ENCODE results near the gene GJA9.
A peak's percentile ranks its signal among the peaks of the same experiment; 100 is the strongest.
"Not testable (repeated sequence)": the region's sequence is repeated elsewhere in the genome, so short reads cannot be mapped to it uniquely, and the experiment has no call there.

Gene GJA9

DNA sequence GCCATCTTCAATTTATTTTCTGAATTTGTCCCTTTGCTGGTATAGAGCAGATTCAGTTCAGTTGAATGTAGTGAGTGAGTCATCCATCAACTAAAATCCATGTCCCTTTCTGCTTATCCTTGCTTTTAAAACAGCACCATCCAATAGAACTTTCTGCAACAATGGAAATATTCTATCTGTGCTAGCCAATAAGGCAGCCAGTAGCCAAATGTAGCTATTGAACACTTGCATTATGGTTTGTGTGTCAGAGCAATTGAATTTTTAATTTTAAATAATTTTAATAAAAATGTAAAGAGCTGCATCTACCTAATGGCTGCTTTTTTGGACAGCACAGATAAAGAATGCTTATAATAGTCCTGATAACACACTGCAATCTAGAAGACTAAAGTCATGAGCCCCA lies at the start of gene GJA9:
Gene GJA9 (minus strand): TSS at position 101 of the 400 bp plus-strand sequence. CDS start 5,489 bp downstream, outside the sequence.
- no peak for DNase-seq (ENCODE audit: low spot score)

DNA sequence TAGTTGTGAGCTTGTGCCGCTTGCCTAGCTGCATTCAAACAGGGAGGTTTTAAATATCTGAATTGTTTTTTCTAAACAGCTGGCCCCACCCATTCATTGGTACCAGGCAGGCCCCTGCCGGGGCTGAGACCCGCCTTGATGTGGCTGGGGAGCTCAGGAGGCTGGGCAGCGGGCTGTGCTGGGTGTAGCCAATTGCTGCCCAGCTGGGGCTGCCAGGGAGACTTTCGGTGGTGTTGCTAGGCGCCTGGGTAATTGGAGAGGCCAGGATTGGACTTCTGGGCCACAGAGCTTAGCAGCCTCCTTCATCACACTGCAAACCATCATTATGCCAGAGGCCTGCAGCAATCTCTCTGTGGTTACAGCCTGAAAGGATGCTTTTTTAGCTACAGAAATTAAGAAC lies 48.1 kb upstream of the GJA9 start:
- DNase-seq (ENCODE audit: low spot score), result peak; percentile 27

DNA sequence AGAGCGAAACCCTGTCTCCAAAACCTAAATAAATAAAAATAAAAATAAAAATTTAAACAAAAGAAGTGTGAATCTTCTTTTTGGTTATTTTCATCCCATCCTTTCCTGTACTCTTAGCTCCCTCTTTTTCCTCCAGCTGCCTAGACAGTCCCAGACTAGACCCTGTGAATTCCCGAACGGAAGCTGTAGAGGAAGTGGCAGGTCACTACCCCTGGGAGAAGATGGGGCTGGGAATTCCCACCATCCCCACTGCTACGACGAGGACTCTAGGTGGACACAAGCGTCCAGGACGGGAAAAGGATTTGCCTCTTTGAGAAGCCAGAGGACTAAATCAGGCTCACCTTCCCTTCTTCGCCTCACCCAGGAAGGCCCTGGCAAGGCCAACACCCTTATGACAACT lies 47.7 kb upstream of the GJA9 start:
- no peak for DNase-seq (ENCODE audit: low spot score)

DNA sequence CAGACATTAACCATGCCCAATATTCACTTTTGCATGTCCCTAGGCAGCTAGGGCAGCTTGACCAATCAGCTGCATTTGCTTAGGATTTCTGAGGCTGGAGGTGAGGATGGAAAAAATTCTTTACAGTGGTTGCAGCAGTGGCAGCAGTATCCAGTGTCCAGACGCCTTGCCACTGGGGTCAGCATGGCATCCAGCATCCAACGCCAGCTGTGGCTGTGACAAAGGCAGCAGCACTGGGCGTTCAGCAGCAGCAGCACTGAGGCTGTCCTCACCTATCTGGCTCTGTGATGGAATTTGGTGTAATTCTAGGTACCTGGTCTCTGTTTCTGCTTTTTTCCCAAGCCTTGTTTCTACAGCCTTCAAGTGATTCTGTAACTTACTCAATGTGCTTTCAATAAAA lies 44.7 kb upstream of the GJA9 start:
- DNase-seq (ENCODE audit: low spot score), result no peak

DNA sequence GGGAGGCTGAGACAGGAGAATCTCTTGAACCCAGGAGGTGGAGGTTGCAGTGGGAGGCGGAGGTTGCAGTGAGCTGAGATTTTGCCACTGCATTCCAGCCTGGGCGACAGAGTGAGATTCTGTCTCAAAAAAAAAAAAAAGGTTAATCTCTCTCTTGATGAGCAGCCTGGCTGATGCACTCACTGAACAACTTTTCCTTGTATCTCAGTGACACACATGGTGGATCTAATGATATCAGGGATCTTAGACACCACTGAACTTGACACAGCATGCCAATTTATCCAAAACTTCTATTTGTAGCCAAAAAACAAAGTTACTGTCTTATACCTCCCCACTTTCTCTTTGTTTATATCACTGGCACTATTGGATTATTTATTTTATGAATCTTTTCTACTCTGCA lies 44.0 kb upstream of the GJA9 start:
- no peak for DNase-seq (ENCODE audit: low spot score)

DNA sequence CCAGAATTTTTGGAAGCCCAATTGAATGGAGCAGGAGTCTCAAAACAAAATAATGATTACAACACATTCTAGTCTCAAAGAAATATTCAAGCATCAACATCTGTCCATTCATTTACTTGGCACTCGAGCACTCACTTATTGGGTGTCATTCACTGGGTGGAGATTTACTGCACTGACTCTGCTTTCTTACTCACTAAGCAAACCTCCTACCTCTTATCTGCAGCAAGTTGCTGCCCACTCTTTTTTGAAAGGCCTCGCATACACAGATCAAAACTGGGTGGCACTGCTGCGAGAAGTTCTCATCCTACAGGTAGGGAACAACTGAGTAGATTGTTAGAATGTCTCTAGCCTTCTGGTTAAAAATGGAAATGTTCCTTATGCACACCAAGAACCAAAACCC lies 42.2 kb upstream of the GJA9 start:
- DNase-seq (ENCODE audit: low spot score), result no peak

DNA sequence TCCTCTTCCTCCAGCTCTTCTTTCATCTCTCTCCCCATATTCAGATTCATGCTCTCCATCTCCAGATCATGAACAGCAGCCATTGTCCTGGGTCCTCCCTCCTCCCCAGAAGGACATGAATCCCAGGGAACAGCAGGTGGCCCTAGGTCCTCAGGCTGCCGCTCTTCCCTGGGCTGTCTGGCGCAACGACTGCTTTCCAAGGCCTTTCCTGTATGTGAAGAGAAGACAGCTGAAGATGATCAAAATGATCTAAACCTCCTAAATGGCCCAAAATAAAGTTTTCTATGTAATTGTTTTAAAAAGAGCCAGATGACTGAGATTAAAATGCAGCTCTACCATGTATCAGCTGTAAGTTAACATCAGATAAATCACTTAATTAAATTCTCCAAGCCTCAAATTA lies 37.7 kb upstream of the GJA9 start:
- no peak for DNase-seq (ENCODE audit: low spot score)

DNA sequence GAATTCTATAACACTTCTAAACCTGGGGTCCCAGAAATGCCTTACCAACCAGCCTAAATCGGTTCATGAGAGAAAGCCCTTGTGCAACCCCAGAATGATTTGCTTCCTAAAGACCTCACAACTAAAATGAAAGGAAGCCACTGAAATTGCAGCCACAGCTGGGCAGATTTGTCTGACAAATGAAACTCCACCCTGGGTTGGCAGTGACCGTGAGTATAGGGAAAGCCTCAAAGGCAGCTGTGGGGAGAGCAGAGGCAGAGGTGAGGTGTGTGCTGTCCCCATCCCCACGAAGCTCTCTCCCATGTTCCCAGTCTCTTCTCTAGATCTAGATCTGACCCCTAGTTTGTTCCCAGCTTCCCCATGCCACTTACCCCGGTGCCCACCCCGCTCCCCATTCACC lies 37.2 kb upstream of the GJA9 start:
- DNase-seq (ENCODE audit: low spot score), result peak; percentile 33

DNA sequence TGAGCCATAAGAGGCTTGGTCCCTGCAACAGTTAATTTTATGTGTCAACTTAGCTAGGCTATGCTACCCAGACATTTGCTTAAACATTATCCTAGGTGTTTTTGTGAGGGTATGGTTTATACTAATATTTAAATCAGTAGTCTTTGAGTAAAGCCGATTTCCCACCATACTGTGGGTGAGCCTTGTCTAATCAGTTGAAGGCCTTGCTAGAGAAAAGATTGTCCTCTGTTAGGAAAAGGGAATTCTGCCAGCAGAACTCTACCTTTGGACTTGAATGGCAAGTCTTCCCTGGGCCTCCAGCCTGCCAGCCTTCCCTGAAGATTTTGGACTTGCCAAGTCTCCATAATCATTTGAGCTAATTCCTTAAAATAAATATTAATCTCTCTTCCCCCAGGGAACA lies 36.4 kb upstream of the GJA9 start:
- DNase-seq (ENCODE audit: low spot score), result no peak

DNA sequence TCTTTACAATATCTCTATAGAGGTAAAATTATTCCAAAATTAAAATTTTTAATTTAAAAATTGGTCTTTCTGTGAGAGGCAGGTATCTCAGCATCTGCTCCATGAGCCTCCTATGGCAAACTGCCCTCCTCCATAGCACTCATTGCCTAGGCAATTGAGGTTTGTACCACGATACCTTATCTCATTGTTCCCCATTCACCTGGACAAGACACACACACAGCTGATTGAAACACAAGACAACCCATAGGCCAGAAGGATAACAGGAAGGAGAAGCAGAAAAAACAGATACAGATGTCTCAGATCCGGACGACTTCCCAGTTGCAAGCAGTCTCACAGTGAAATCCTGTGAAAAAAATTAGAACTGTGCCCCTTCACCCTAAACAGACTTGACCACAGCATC lies 36.0 kb upstream of the GJA9 start:
- DNase-seq (ENCODE audit: low spot score), result no peak

DNA sequence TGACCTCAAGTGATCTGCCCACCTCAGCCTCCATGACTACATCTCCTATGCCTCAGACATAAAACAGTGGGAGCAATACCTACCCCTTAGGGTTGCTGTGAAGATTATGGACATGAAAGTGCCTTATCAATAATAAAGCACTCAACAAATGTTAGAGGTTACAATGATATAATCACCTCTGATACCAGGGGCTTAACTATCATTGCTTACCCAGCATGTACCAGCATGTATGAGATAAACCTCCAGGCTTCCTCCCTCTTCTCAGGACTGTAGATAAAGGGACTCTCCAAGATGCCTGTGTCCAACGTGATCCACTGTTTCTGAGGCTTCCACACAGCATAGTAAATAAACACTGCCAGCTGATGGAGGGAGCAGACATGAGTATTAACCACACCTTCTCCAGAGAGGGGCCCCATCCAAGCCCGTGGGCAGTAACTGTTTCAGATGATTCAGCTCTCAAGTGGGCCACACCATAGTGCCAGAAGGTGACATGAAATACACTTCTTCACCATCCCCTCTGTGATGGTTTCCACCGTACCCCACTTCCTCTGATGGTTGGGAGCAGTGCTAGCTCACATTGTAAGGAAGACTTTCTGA lies 34.1 kb upstream of the GJA9 start:
- DNase-seq (ENCODE audit: low spot score), result no peak

DNA sequence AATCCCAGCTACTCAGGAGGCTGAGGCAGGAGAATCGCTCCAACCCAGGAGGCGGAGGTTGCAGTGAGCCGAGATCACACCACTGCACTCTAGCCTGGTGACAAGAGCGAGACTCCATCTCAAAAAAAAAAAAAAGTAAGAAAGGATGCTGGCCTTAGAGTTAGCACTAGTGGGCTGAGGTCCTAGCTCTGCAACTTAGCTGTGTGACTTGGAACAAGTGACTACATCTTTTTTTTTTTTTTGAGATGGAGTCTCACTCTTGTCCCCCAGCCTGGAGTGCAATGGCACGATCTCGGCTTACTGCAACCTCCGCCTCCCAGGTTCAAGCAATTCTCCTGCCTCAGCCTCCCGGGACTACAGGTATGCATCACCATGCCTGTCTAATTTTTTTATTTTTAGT lies 33.5 kb upstream of the GJA9 start:
- DNase-seq (ENCODE audit: low spot score), result not testable (repeated sequence)

DNA sequence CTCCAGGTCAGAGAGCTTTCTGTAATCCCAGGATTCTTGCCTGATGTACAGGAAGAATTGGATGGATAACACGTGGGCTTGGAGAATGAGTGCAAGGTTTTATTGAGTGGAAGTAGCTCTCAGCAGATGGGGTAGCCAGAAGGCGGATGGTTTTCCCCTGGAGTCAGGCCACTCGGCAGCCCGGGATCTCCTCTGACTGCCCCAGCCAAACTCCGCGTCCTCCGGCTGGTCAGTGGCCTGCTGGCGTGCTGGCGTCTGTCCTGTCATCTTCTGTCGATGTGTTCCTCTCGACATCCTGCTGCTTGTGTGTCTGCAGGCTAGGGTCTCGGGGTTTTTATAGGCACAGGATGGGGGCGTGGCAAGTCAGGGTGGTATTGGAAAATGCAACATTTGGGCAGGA lies 27.4 kb upstream of the GJA9 start:
- DNase-seq (ENCODE audit: low spot score), result no peak

DNA sequence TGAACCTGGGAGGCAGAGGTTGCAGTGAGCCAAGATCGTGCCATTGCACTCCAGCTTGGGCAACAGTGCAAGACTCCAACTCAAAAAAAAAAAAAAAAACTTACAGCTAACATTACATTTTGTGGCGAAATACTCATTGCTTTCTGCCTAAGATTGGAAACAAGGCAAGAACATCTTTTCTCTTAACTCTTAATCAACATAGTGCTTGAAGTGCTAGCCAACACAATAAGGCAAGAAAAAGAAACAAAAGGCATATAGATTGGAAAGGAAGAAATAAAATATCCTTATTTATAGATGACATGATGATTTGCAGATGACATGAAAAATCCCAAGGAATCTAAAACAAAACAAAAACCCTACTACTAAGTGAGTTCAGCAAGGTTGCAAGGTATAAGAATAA lies 24.6 kb upstream of the GJA9 start:
- DNase-seq (ENCODE audit: low spot score), result no peak

DNA sequence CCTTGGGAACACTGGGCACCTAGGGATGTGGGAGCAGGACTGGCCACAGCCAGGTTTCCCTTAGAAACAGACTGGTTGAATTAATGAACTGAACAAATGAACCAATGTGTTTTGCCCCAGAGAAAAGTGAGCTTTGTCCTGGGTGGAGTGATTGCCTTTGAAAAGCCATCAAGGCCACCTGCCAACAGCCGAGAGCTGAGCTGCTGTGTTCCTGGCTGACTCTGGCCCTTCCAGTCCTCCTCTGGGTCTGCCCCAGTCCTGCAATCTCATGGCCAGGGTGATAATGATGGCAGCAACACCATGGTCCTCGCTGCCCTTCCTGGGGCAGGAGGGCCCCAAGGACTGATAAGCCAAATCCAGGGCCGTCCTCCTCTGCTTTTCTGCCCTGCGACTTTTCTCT lies 18.2 kb upstream of the GJA9 start:
- DNase-seq (ENCODE audit: low spot score), result no peak

DNA sequence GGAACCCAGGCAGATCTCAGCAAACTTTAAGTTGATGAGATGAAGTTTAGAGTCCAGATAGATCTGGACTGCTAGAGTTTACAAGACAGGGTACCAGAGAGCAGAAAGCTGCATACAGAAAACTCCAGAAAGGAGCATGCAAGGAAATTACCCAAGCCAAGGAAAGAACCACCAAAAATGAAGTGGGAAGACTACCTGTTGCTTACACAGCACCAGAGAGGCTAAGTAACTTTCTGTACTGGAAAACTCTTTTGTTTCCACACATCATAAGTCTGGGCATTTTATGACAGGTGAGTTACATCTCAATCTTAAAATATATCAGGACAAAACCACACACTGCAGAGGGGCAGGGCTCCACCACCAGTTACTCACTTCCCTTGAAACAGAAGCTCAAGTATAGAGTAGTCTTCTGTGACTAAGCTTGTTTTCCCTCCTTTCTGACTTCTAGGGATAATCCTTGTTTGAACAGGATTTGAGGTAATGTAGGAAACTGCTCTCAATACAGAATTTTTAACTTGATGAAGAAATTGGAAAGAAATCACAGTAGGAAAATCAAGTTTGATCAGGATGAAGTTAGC lies 17.4 kb upstream of the GJA9 start:
- DNase-seq (ENCODE audit: low spot score), result peak; percentile 21

DNA sequence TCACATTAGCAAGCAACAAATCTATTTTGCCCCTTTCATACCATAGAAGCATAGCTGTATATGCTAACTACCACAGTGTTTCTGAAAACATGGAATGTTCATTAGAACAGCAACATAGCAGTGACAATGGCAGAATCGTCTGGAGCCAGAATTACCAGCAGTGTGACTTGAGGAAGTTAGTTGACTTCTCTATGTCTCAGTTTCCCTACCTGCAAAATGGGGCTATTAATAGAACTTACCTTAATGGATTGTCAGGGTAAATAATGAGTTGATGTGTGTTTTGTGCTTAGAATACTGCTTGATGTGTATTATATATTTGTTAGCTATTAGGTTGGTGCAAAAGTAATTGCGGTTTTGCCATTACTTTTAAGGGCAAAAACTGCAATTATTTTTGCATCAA lies 14.8 kb upstream of the GJA9 start:
- no peak for DNase-seq (ENCODE audit: low spot score)

DNA sequence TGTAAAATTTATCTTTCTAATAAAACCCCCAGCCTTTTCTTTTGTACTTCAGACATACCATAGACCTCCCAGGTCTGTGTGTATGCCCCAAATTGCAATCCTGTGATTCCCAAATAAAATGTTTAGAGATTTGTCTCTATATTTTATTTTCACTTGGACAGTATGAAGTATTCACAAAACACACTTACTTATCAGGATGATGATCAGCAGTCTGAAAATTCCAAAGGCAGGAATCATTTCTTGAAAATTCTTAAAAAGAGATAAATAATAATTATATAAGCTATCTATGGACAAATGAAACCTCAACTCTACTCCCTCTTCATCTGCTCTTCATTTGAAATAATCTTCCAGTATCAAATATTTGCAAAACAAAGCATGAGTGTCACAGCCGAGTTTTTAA lies 11.6 kb upstream of the GJA9 start:
- no peak for DNase-seq (ENCODE audit: low spot score)

DNA sequence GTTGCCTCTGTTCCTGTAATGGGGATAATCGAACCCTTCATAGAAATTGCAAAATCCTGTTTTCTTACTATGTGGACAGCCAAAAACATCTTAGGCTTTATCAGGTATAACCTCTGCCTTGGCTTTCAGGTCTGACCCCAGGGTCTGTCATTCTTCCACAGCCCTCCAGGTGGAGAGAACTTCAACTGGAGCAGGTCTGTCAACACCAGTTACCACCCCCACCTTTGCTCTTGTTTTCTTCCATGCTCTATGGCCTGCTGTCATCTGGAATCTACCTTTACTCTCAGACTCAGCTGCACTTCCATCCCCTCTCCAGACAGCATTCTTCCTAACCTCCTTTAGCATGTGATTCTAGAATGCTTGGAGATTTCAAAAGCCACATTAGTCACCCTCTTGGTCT lies 10.4 kb upstream of the GJA9 start:
- peak; percentile 27 for DNase-seq (ENCODE audit: low spot score)

DNA sequence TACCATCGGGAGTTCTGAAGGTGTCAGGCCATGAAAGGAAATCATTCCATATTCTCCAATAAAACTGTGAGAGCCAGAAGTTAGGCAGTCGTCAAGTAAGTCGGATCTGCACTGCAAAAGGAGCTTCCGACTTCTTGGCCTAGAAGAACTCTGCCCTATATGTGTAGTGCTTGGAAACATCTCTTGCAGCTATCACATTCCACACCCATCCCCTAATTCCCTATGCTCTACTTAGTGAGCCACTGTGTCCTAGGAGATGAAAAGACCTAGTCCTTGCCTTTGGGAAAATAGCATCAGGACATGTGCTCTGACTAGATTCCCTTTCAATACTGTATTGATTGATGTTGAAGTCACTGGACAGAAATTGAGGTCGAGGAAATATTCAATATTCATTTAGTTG lies 8.2 kb upstream of the GJA9 start:
- no peak for DNase-seq (ENCODE audit: low spot score)

DNA sequence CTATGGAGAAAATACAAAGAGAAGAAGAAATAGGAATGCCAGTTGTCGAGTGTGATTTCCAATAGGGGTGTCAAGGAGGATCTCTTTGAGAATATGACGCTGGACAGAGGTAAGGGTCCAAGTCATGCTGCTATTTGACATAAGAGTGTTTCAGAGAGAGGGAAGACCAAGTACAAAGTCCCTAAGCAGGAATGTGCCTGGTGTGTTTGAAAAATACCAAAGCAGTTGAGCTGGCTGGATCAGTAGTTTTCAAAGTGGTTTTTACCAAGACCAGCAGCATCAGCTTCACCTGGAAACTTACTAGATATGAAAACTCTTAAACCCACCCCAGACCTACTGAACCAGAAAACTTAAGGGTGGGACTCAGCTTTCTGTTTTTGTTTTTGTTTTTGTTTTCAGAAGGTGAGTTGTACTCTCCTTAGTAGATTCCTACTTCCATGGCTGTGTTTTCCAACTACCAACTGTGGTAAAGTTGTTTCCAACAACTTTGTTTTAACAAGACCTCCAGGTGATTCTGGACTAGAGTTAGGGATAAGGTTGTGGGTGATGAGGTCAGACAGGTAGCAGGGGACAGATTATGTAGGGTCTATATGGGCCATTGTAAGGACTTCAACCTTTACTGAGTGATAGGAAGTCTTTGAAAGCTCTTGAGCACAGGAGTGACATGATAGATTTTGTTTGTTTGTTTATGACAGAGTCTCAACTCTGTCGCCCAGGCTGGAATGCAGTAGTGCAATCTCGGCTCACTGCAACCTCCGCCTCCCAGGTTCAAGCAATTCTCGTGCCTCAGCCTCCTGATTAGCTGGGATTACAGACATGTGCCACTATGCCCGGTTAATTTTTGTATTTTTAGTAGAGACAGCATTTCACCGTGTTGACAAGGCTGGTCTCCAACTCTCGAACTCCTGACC lies 7.3 kb upstream of the GJA9 start:
- DNase-seq (ENCODE audit: low spot score), result no peak

DNA sequence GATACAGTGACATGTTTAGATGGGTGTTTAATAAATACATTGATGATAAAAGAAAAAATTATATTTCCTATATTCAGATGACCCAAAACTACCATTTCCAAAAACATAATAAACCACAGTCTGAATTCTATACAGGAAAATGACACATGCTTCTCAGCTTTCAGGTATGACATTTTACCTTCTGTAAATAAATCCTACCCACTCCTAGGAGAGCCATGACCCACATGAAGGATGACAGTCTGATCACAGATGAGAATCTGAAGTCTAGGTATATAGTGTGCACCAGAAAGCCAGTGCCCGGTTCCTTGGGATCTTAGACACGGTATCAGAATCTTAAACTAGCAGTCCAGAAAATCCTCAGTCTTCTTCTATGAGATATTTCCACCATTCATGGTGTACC lies 3.7 kb upstream of the GJA9 start:
- no peak for DNase-seq (ENCODE audit: low spot score)

DNA sequence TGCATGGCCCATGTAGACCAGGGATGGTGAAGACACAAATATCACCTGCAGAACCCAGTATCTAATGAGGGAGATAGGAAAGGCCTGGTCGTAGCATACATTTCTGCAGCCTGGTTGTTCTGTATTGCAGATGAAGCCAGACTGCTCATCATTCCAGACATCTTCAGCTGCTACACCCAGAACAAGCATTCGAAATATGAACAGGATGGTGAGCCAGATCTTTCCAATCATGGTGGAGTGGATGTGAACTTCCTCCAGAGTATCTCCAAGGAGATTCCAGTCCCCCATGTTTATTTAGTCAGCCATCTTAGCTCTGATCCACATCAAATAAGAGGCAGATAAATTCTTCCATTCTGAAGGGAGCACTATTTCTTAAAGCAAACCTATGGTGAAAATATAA lies 5.6 kb downstream of the GJA9 start:
- DNase-seq (ENCODE audit: low spot score), result no peak

Measured in AG20443 (cell line).